GM21423 (cell line): ENCODE measurements around the gene KDM4F.

Experiments used
- ATAC-seq: cut with Tn5 transposase; IDR thresholded peaks from one replicate; pipeline ENCODE4 v1.9.1; 2021; ENCODE audit warnings: mild to moderate bottlenecking, moderate library complexity; ENCODE audit not compliant: unreplicated experiment

Gene KDM4F

DNA sequence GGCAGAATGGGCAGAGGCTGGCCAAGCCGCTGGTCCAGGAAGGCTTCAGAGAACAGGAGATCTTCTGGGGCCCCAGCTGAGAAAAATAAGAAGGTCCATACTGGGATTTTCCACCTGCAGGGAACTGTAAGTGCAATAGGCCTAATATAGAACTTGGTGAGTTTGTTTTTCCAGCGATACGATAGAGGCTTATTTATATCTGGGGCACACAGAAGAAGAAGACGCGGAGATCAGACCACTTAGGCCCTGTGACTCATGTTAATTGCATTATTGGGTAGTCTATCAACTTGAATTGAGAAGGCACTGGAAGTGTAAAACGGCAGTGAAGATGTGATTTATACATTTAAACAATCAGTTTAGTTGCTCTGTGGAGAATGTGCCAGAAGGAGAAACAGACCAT lies 9.8 kb downstream of the KDM4F start:
- no peak for ATAC-seq

DNA sequence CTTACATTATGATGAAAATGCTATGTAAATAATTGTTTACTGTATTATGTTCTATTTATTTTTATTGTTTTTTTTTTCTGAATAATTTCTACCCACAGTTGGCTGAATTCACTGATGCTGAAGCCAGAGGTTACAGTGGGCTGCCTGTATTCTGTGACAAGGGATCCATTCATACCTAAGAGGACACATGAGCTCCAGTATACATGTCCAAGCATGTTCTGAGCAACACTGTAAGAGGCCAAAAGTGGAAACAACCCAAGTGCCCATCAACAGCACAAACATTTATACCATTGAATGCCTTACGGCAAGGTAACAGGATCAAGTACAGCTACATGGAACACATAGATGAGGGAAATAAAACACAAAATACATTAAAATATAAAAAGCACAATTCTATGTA lies 16.1 kb downstream of the KDM4F start:
- ATAC-seq = no peak

DNA sequence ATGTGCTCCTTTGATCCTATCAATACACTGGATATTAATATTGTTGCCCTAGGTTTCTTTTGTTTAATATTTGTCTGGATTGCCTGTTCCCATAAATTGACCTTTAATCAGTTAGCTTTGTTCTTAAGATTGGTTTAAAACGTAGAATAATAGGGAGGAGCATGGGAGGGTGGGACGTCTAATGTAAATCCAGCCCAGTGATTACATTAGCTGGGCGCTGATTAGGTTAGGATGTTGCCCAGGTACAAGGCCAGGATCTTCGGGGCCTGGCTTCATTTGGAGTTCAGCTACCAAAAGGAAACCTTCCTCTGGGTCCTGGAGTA lies 17.5 kb downstream of the KDM4F start, which contains the start of gene SRSF8:
Gene SRSF8 (plus strand): TSS at position 204 of the 323 bp plus-strand sequence. CDS start 308 bp downstream, outside the sequence.
- ATAC-seq = peak; percentile 35

DNA sequence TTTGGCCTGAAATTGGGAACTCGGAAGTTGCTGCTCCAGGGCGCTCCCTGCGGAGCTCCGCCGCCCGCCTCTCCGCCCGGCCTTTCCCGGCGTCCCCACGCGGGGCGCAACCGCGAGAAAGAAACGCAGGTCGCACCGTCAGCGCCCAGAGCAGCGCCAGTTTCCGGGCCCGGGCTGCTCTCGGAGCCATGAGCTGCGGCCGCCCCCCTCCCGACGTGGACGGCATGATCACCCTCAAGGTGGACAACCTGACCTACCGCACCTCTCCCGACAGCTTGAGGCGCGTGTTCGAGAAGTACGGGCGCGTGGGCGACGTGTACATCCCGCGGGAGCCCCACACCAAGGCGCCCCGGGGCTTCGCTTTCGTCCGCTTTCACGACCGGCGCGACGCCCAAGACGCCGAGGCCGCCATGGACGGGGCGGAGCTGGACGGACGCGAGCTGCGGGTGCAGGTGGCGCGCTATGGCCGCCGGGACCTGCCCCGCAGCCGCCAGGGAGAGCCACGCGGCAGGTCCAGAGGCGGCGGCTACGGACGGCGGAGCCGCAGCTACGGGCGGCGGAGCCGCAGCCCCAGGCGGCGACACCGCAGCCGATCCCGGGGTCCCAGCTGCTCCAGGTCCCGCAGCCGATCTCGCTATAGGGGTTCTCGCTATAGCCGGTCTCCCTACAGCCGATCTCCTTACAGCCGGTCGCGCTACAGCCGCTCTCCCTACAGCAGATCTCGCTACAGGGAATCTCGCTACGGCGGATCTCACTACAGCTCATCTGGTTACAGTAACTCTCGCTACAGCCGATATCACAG lies 18.0 kb downstream of the KDM4F start:
- ATAC-seq = peak; percentile 56

DNA sequence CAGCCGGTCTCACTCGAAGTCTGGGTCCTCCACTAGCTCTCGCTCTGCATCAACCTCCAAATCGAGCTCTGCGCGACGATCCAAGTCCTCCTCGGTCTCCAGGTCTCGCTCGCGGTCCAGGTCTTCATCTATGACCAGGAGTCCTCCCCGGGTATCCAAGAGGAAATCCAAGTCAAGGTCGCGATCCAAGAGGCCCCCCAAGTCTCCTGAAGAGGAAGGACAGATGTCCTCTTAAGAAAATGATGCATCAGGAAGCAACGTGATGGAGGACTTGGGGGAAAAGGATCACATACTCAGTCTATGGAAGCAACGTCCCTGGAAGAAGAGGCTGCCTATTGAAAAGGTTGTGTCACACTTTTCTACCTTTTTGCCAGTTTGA lies 18.6 kb downstream of the KDM4F start:
- ATAC-seq = no peak

DNA sequence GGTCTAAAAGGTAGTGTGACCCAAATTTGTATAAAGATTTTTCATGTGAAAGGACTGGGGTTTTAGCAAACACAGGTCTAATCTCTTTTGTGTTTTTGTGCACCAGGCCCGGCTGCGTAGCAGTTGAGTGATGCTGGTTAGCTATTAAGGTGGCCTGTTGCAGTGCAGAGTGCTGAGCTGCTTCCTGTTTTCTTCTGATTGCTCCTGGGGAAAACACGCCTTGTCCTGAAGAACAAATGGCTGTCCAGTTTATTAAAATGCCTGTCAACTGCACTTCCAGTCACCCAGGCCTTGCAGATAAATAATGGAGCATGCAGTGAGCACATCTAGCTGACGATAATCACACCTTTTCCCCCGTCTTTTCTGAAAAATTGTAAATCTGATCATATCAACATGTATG lies 19.3 kb downstream of the KDM4F start:
- peak; percentile 72 for ATAC-seq

DNA sequence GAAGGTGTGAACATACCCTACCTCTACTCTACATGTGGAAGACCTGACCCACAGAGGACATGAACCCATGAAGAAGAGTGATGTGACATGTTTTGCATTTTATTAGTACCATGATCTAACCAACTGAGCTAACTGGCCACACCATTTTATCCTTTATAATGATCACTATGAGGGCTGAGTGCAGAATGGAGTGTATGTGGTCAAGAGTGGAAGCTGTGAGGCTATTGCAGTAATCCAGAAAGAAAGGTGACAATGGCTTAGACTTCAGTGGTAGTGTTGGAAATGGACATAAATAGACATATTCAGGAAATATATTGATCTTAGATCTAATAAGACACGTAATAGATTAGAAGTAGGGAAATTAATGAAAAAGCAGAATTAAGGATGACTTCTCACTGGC lies 21.2 kb downstream of the KDM4F start:
- no peak for ATAC-seq

DNA sequence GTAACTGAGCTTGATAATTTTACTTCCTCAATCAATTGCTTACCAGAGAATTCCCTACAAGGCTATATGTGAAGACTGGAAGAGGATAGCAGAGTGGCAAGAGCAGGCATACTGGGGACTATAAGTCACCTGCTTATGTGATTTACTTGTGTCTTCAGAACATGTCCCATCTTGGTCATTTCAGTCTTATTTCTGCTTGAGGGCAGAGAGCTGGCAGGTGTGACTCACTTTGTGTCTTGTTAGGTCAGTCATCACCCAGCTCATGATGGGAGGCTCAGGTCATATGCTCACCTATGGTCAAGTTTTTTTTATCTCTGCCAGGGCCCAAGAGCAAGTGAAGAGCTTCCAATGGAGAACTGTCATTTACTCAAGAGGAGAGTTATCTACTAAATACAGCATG lies 23.7 kb downstream of the KDM4F start:
- no peak for ATAC-seq

DNA sequence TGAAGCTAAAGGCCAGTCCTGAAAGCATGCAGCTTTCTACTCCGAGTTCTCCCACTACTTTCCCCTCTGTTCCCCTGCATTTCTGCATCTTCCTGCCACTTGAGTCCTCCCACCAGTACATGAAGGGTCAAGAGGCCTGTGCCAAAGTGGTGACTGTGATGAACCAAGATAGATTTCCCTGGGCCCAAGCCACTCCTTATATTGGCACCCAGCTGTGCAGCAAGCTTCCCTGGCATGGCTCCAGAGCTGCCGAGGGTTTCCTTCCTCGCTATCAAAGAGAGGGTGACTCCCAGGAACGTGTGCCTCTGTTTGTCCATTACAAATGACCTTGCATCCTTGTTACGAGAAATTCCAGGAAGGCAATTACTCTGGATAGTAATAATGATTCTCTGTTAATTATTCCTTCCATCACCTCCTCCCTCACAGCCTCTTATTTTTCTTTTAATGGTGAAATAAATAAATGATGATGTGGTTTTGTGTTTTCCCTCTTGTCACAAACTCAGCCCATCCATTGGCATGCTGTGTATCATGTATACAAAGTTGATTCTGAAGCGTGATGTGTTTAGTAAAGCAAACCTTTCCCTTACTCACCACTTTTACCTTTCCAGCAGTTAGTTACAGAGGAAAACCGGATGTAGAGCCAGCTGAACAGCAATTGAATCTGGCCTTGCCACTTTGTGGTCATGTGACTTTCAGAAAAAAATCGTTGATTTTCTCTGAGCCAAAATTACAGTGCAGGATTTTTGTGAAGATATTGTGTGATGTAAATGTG lies 25.8 kb downstream of the KDM4F start:
- ATAC-seq = no peak

DNA sequence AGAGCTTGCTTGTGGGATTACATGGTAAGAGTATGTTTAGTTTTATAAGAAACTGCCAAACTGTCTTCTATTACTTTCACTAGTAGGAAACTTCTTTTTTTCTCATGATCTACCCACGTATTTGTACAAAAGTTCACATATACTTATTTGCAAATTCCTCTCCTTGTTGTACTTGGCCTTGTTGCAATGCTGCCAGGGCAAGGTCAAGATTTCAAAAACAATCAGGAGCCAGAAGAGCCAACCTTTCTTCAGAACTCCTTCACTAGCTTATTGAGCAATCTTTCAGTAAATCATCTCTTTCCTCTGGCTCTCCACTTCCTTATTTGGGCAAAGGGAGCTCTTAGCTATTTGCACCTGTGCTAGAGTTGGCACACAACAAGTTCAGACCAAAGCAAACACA lies 27.2 kb downstream of the KDM4F start:
- peak; percentile 82 for ATAC-seq

GRCh38 chr11:95076981-95077380 lies 27.8 kb downstream of the KDM4F start:
- no peak for ATAC-seq

- no peak for ATAC-seq
These were observed 29.3 kb downstream of the KDM4F start for GRCh38 chr11:95078526-95078925.

DNA sequence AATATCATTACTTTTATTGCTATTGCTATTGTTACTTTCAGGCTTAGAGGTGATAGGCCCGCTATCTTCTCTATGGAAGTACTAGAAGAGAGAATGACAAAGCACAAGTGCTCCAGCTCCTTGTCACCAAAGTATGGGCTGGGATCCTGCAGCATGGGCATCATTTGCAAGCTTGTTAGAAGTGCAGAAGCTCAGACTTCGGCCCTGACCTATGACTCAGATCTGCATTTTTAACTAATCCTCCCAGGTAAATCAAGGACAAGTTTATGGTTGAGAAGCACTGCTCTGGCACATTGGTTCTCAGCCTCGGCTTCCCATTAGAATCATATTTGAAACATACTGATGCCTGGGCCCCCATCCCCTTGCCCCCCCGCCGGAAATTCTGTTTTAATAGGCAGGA lies 31.8 kb downstream of the KDM4F start:
- ATAC-seq = no peak

GRCh38 chr11:95081412-95081811 lies 32.2 kb downstream of the KDM4F start:
- ATAC-seq = no peak

DNA sequence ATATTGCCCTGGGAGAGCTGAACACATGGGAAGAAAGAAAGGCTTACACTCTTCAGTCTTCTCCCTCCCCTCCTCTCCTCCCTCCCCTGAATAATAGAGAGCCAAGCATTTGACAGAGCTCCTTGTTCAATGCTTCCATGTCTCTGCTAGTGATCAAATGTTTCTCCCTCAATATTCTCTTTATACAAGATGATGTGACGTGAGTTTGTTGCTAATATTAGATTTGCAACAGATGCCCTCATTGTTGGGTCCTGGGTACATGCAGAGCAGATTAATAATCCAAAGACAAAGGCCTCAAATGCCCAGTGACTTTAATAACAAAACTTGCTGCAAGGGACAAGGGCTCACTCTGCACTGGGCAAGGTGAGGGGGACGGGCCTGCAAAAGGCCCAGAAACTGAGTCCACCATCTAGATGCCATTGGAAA lies 33.4 kb downstream of the KDM4F start:
- ATAC-seq = no peak

DNA sequence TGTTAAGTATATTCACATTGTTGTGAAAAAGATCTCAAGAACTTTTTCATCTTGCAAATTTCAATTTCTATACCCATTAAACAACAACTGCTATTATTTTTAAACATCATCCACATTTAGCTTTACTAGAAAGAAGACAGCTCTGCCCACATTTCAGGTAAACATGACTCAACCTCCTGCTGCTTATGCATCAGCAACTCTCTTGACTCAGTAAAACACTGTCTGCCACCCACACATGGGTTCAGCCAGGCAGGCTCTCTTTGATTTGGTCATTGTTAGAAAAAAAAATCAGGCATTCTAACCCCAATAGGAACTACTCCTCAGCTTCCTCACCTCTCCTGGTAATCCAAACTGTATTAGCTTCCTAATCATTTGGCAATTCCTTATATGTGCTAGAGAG lies 35.3 kb downstream of the KDM4F start:
- ATAC-seq = no peak

DNA sequence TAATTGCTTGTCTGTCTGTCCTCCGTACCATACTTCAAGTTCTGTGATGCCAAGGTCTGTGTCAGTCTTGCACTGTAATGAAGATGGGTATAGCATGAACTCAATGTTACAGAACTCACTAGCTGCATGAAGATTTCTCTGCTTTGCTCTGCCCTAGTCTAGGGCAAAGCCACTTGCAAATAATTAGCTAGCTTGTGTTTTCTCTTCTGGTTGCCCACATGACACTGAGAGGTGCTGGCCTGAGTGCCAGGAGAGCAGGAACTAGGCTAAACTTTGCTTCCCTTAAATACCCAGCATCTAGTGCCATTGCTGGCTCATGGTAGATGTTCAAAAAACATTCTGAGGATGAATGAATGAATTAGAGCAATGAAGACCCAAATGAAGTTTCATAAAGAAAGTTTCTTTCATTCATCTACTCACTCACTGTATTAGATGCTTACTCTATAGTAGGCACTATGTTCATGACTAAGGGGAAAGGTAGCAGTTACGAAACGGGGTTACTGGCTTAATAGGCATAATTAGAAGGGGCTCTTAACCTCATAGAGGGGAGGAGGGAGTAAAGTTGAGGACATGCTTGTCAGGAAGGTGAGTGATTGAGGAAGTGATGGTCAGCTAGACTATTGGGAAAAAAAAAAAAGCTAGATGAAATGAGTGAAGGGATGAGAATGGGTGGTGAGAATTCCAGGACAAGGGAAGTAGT lies 36.0 kb downstream of the KDM4F start:
- ATAC-seq = no peak

DNA sequence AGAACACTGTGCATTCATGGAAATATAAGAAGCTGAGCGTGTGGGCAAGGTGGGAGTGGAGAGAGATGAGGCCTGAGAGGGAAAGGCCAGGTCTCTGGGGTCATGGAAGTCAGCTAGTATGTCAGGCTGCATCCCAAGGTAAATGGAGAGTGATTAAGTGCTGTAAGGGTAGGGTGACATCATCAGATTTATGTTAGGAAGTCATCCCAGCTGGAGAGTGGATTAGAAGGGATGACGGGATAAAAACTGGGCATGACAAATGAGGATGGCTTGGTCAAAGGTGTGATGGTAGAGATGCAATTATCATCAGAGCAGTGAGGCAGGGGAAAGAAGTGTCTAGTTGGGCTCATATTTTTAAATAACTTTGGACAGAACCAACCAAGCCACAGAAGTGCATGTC lies 36.9 kb downstream of the KDM4F start:
- ATAC-seq = no peak

GRCh38 chr11:95086836-95087570 lies 37.8 kb downstream of the KDM4F start:
- ATAC-seq = no peak

GRCh38 chr11:95088946-95089619 lies 39.9 kb downstream of the KDM4F start:
- ATAC-seq = peak; percentile 41
